Fibroblast of lung (primary cell): ENCODE measurements around the gene RANGRF. TPM values are rescaled to one million over a fixed set of nuclear protein-coding genes. Genes with fewer than 3 reads are reported as not detected.

Experiments used
- DNase-seq, 2 donors: peaks; one replicate each; pipeline versions ENCODE4 v3.0.0 to v3.0.0-alpha.2; 2010; ENCODE audit warnings: low read depth in 2 of 2
- H2AFZ ChIP-seq: 2 replicates; pipeline ENCODE4 v1.5.1; 2012; ENCODE audit warnings: low read length, control low read depth, inconsistent platforms
- H3K27ac ChIP-seq: 2 replicates; pipeline ENCODE4 v1.5.1; 2011; ENCODE audit warnings: low read length, control low read depth; ENCODE audit not compliant: insufficient read depth
- H3K27me3 ChIP-seq: 2 replicates; pipeline ENCODE4 v1.5.1; 2011; ENCODE audit warnings: mild to moderate bottlenecking, low read length; ENCODE audit not compliant: control insufficient read depth, insufficient read depth
- H3K36me3 ChIP-seq: 2 replicates; pipeline ENCODE4 v1.5.1; 2011; ENCODE audit warnings: low read length; ENCODE audit not compliant: control insufficient read depth, insufficient read depth
- H3K4me1 ChIP-seq: 2 replicates; pipeline ENCODE4 v1.5.1; 2011; ENCODE audit warnings: low read length; ENCODE audit not compliant: control insufficient read depth, insufficient read depth; ENCODE audit errors: extremely low read depth
- H3K4me2 ChIP-seq: 2 replicates; pipeline ENCODE4 v1.5.1; 2011; ENCODE audit warnings: low read length, control low read depth; ENCODE audit not compliant: insufficient read depth; ENCODE audit errors: extremely low read depth
- H3K4me3 ChIP-seq, 4 experiments: fragments of 200-600 bp in 1 of 4; sonication (generic) in 1 of 4; replicated peaks in 1 of 4; 2 replicates each; pipeline ENCODE4 v1.5.1; 2011 to 2016; ENCODE audit warnings: low read length in 4 of 4, low read depth in 3 of 4, mild to moderate bottlenecking in 3 of 4, control low read depth in 2 of 4, inconsistent platforms in 1 of 4, mixed read lengths in 1 of 4; ENCODE audit not compliant: insufficient read depth in 1 of 4; ENCODE audit errors: control extremely low read depth in 1 of 4
- H3K79me2 ChIP-seq: 2 replicates; pipeline ENCODE4 v1.5.1; 2012; ENCODE audit warnings: mild to moderate bottlenecking, low read length, inconsistent platforms; ENCODE audit not compliant: control insufficient read depth, insufficient read depth
- H3K9ac ChIP-seq: 2 replicates; pipeline ENCODE4 v1.5.1; 2011; ENCODE audit warnings: mild to moderate bottlenecking, low read length, control low read depth; ENCODE audit not compliant: insufficient read depth
- H3K9me3 ChIP-seq: 2 replicates; pipeline ENCODE4 v1.5.1; 2012; ENCODE audit warnings: low read depth, low read length; ENCODE audit not compliant: control insufficient read depth, insufficient read depth
- H4K20me1 ChIP-seq: 2 replicates; pipeline ENCODE4 v1.5.1; 2011; ENCODE audit warnings: low read length; ENCODE audit not compliant: control insufficient read depth, insufficient read depth; ENCODE audit errors: extremely low read depth
- EZH2 ChIP-seq: IDR thresholded peaks from 2 replicates; pipeline ENCODE4 v1.5.1; 2012; ENCODE audit warnings: low read length, control low read depth, mild to moderate bottlenecking; ENCODE audit errors: missing control alignments
- polyA plus RNA-seq, 2 donors: library from polyadenylated mRNA; depleted of rRNA in 1 of 2; stranded (reverse) in 1 of 2; unstranded in 1 of 2; fragments of >200 nt; gene quantifications; 2 replicates each; pipeline ENCODE4 v1.2.1, GENCODE V29; 2011 to 2012; ENCODE audit warnings: missing spikeins in 1 of 2
- total RNA-seq: library from RNA; depleted of rRNA; stranded (reverse); fragments of >200 nt; gene quantifications from 2 replicates; pipeline ENCODE4 v1.2.1, GENCODE V29; 2014
- TF ChIP-seq, protein P1 (sequence below), 2 donors: IDR thresholded peaks in 1 of 2; conservative IDR thresholded peaks in 1 of 2; 1 replicate in 1 of 2; 2 replicates in 1 of 2; pipeline ENCODE4 v1.5.1; 2011 to 2012; ENCODE audit warnings: low read length in 2 of 2, control low read depth in 1 of 2, inconsistent platforms in 1 of 2, low read depth in 1 of 2, mild to moderate bottlenecking in 1 of 2

Gene RANGRF
- total and polyA plus RNA-seq, 2 donors (not counting 1 experiment from before 2014, with no cell fraction given): 15.4 to 19.8 TPM

DNA sequence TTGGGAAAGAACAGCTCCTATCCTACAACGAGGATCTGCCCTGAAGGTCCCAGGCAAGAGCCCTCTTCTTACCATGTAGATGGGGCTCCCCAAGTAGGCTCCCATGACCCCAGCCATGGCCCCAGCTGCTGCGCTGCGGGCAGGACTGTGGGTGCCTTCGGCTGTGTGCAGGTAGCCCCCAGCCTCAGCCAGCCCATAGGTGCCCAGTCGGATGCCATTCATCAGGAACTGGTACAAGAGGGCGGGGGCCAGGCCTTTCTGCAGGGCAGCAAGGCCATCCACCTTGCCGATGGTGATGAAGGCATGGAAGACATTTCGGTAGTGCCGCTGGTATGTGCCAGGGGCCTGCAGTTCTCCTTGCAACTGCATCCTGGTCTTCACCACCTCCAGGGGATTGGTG is 5.9 kb downstream of the RANGRF start:
- Histone ChIP-seq H3K4me2 (peak overlapping the region; percentile 85), H2AFZ (no peak overlapping the region), H3K27me3 (no peaks in the 10 kb centered on the region), H3K4me3 (peak overlapping the region in 1 of 4 experiments; percentile 78), H3K36me3 (peaks cover 2% of the 10 kb centered on the region), H3K79me2 (peaks cover 2% of the 10 kb centered on the region), H4K20me1 (no peaks in the 10 kb centered on the region), H3K4me1 (peaks cover 12% of the 10 kb centered on the region), H3K9me3 (no peaks in the 10 kb centered on the region), H3K9ac (no peak overlapping the region), H3K27ac (no peak overlapping the region)
- no peak for TF ChIP-seq EZH2
- TF ChIP-seq, protein P1, sequence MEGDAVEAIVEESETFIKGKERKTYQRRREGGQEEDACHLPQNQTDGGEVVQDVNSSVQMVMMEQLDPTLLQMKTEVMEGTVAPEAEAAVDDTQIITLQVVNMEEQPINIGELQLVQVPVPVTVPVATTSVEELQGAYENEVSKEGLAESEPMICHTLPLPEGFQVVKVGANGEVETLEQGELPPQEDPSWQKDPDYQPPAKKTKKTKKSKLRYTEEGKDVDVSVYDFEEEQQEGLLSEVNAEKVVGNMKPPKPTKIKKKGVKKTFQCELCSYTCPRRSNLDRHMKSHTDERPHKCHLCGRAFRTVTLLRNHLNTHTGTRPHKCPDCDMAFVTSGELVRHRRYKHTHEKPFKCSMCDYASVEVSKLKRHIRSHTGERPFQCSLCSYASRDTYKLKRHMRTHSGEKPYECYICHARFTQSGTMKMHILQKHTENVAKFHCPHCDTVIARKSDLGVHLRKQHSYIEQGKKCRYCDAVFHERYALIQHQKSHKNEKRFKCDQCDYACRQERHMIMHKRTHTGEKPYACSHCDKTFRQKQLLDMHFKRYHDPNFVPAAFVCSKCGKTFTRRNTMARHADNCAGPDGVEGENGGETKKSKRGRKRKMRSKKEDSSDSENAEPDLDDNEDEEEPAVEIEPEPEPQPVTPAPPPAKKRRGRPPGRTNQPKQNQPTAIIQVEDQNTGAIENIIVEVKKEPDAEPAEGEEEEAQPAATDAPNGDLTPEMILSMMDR (conservative IDR thresholded peaks at IDR 0.05 in 1 of 2, IDR thresholded peaks at IDR 0.05 in 1 of 2; ENCODE audit: low read depth in 1 of 2, low read length in 2 of 2): no peak
- no peak for DNase-seq

DNA sequence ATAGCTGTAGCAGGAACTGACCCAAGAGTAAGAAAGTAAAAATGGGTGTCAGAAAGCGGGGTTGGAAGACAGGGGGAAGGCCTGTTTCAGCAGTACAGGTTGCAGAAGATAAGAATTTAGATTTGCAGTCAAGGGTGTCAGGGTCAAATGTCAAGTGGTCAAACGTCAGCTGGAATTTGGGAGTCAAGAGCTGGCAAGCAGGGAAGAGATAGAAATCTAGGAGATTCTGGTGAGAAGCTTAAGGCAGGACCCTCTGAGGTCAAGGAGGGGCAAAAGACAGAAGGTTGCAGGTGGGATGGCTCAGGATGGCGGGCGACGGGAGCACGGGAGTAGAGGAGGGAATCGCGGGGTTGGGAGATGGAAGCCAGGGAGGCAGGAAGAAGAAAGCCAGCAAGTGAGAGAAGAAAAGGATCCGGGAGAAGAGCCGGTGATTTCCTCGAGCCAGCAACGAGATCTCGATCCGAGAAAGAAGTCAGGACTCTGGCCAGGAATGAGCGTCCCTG is 6.4 kb downstream of the RANGRF start:
- Histone ChIP-seq H3K4me3 (peak overlapping the region; percentile 61 to 87 (median 70)), H3K4me2 (peak overlapping the region; percentile 85), H4K20me1 (no peaks in the 10 kb centered on the region), H2AFZ (peak overlapping the region; percentile 88), H3K36me3 (peaks cover 2% of the 10 kb centered on the region), H3K27me3 (no peaks in the 10 kb centered on the region), H3K4me1 (peaks cover 7% of the 10 kb centered on the region), H3K79me2 (no peaks in the 10 kb centered on the region), H3K9ac (peak overlapping the region; percentile 67), H3K9me3 (no peaks in the 10 kb centered on the region), H3K27ac (peak overlapping the region; percentile 71)
- no peak for TF ChIP-seq EZH2
- TF ChIP-seq, protein P1 (conservative IDR thresholded peaks at IDR 0.05 in 1 of 2, IDR thresholded peaks at IDR 0.05 in 1 of 2; ENCODE audit: low read depth in 1 of 2, low read length in 2 of 2): no peak
- DNase-seq: no peak

DNA sequence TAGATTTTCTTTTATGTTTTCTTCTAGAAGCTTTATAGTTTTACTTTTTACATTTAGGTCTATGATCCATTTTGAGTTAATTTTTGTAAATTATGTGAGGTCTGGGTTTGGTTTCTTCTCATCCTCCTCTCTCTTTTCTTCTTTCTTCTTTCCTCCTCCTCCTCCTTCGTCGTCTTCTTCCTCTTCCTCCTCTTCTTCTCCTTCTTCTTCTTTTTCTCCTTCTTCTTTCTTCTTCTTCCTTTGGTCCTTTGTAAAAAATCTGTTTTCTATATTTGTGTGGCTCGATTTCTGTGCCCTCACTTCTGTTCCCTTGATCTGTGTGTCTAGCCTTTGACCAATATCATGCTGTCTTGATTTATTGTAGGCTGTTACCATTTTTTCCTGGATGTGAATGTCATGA is 11.8 kb downstream of the RANGRF start:
- Histone ChIP-seq H3K79me2 (no peaks in the 10 kb centered on the region), H3K27me3 (no peaks in the 10 kb centered on the region), H2AFZ (no peak overlapping the region), H3K36me3 (no peaks in the 10 kb centered on the region), H3K9ac (no peak overlapping the region), H3K27ac (no peak overlapping the region), H3K4me1 (no peaks in the 10 kb centered on the region), H3K4me3 (no peak overlapping the region), H3K4me2 (no peak overlapping the region), H4K20me1 (no peaks in the 10 kb centered on the region), H3K9me3 (no peaks in the 10 kb centered on the region)
- TF ChIP-seq, protein P1 (conservative IDR thresholded peaks at IDR 0.05 in 1 of 2, IDR thresholded peaks at IDR 0.05 in 1 of 2; ENCODE audit: low read depth in 1 of 2, low read length in 2 of 2): no peak
- TF ChIP-seq EZH2: no peak
- DNase-seq: no peak
